GM11168 (cell line): Measurements from ENCODE around the gene PCOLCE2.

Experiments
- in situ Hi-C: fragments of 300-500 bp; cut with MboI; formaldehyde crosslinking; loops from one replicate; pipeline ENCODE4 v1.12.0; 2022; ENCODE audit warnings: low sequenced_read_pairs; ENCODE audit not compliant: unreplicated experiment

Gene PCOLCE2

GRCh38 chr3:142819179-142819578 is 69.7 kb downstream of the PCOLCE2 start:
- in situ Hi-C loops = no loop called here

GRCh38 chr3:142818651-142819050 is 70.2 kb downstream of the PCOLCE2 start:
- in situ Hi-C loops = no loop called here

- in situ Hi-C loops = no loop called here
Observed at GRCh38 chr3:142817897-142818296, 71.0 kb downstream of the PCOLCE2 start.

- in situ Hi-C loops = no loop called here
Observed at GRCh38 chr3:142817356-142817755, 71.5 kb downstream of the PCOLCE2 start.

DNA sequence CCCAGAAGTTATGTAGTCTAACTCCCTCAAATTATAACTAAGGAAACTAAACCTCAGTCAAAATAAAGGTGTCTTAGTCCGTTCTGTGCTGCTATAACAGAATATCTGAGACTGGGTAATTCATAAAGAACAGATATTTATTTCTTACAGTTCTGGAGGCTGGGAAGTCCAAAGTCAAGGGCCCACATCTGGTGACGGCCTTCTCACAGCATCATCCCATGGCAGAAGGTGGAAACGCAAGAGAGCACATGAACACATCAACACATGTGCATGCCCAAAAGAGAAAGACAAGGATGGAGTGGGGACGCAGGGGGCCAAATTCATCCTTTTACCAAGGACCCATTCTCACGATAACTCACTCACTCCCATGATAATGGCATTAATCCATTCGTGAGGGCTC is 73.1 kb downstream of the PCOLCE2 start:
- in situ Hi-C loops = no loop called here

GRCh38 chr3:142809259-142809658 is 79.6 kb downstream of the PCOLCE2 start:
- in situ Hi-C loops = no loop called here

DNA sequence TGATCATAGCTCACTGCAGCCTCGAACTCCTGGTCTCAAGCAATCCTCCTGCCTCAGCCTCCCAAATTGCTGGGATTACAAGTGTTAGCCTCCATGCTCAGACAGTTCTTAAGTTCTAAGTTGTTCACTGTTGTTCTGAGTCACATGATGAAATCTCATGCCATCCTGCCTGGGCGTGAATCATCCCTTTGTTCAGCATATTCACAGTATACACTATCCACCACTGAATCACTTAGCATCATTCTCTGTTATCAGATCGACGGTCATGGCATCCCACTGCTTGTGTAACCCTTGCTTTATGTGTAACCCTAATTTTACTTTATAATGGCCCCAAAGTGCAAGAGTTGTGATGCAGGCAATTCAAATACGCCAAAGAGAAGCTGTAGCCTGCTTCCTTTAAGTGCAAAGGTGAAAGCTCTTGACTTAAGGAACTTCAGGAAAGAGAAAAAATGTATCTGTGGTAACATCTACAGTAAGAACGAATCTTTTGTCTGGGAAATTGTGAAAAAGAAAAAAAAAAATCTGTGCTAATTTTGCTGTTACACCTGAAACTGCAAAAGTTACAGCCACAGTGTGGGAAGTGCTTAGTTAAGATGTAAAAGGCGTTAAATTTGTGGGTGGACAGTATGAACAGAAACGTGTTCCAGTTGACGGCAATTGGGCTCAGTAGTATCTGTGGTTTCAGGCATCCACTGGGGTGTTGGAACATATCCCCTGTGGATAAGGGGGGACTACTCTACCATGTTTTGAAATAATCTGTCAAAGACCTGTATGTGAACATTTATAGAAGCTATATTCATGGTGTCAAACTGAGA is 80.6 kb downstream of the PCOLCE2 start:
- in situ Hi-C loops = no loop called here

DNA sequence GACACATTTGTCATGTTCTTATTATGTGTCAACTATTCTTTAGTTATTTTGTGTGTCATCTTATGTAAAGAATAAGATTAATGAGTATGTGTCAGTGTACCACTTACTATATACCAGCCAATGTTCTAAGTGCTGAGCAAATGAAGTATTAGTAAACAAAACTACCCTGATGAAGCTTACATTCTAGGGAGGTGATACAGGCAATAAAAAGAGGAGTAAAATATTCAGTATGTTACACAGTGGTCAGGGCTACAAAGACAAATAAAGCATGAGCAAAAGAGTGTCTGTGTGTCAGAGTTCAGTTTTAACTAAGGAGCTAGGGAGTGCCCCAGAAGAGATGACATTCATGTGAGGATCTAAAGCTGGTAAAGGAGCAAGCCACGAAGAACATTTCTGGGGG is 86.0 kb downstream of the PCOLCE2 start:
- in situ Hi-C loops = no loop called here

- in situ Hi-C loops = no loop called here
Observed at GRCh38 chr3:142801746-142802145, 87.1 kb downstream of the PCOLCE2 start.

GRCh38 chr3:142796823-142797222 is 92.1 kb downstream of the PCOLCE2 start:
- in situ Hi-C loops = loop anchor here (10.0 kb wide), 1 partner anchor 828 kb away; no protein-coding TSS in a partner anchor

- in situ Hi-C loops = loop anchor here (10.0 kb wide), 1 partner anchor 829 kb away; no protein-coding TSS in a partner anchor
Observed at GRCh38 chr3:142795332-142795731, 93.6 kb downstream of the PCOLCE2 start.

DNA sequence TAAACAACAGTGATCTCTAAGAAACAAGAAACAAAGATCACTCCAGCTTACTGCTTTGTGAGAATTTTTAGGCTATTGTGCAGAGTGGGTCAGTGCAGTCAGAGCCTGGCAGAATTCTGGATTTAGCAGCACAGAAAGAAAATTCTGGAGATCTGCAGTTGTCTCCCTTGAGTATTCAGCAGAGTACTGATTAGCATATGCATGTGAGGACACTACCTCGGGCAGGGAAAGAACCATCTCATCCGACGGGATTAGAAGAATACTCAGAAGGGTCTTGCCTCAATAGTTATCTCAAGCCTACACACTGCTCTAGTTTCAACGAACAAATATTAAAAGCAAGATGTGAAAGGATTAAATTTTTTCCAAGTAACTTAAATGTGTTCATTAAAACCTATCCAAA is 94.4 kb downstream of the PCOLCE2 start:
- in situ Hi-C loops = loop anchor here (10.0 kb wide), 1 partner anchor 830 kb away; no protein-coding TSS in a partner anchor

DNA sequence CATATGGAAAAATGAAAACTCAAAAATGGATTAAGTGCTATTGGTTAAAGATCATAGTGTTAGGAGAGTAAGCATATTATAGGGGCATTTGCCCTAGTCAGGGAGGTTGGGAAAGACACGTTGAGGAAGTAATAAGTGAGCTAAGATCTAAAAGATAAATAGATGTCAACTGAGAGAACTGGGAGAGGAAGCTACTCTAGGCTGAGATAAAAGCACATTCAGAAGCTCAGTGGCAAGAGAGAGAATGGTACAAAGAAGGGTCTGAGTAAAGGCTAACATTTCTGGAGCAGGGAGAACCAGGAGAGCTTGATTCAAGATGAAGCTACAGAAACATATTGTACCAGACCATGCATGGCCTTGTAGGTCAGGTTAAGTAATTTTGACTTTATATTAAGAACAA is 101.2 kb downstream of the PCOLCE2 start:
- in situ Hi-C loops = no loop called here

DNA sequence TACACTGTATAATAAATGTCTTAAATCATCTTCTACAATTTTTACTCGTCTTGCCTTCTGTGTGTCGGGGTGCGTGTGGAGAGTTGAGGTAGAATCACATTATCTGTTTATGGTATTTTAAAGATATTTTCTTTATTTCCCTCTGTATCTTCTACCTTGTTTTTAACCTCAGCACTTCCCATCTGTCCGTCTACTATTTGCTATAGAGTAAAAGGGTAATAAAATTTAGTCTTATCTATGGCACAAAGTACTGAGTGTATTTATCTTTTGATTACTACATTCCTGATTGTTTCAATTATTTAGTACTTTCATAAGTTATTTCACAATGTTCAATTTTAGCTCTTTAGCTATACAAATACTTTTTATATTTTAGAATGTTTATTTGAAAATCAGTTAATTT is 102.9 kb downstream of the PCOLCE2 start:
- in situ Hi-C loops = no loop called here

- in situ Hi-C loops = no loop called here
Observed at GRCh38 chr3:142784228-142784627, 104.7 kb downstream of the PCOLCE2 start.

DNA sequence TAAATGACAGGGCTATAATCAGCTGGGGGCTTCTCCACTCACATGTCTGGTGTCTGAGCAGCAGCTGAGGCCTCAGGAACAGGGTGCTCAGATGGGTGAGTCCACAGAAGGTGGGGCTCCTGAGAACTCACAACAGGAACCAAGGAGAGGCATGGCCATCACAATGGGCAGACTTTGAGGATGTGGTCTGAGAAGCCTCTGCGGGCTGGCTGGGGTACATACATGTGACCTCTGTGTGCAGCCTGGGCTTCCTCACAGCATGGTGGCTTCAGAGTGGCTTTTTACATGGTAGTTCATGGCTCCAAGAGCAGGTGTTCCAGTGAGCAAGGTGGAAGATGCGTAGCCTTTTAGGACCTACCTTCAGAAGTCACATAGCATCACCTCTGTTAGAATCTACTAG is 106.3 kb downstream of the PCOLCE2 start:
- in situ Hi-C loops = no loop called here

DNA sequence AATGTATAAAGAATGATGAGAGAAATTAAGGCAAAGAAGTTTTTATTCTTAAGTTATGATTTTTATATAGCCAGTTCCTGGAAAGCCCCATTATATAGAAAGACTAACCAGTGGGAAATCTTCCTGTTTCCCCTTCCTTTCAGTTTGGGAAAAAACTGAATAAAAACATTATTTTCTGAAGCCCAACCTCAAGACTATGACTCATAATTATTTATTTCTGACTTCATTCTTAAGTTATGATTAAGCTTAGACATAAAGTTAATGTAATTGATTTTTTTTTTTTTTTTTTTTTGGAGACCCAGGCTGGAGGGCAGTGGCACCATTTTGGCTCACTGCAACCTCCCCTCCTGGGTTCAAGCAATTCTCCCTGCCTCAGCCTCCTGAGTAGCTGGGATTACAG is 109.3 kb downstream of the PCOLCE2 start:
- in situ Hi-C loops = no loop called here

GRCh38 chr3:142778541-142778940 is 110.3 kb downstream of the PCOLCE2 start:
- in situ Hi-C loops = no loop called here

DNA sequence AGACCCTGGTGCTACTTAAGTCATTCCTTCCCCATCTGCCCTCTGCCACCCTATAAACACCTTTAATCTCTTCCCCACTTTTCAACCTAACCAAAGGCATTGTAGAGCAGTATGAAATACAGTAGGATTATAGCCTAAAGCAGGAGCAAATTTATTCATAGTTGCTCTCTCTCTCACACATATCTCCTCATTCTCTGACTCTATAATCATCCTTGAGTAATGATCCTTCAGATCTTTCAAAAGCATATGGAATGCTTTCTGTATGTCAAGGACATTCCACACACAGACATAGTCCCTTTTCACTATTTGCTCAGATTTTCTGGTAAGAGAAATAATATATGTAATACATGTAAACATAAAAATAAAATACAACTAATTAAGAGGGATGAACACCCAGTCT is 111.0 kb downstream of the PCOLCE2 start:
- in situ Hi-C loops = no loop called here

DNA sequence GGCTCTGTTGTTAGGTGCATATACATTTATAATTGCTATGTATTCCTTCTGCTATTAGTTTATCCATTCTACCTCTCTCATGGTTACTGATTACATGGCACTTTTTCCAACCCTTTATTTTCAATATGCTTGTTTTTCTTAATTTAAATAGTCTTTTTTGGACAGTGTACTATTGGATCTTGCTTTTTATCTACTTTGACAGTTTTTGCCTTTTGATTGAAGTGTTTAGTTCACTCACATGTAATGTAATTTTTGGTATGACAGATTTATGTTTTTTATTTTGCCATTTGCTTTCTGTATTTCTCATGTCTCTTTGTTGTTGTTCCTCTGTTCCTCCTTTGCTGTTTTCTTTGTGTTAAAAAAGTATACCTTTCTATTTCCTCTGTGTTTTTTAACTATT is 120.5 kb downstream of the PCOLCE2 start:
- in situ Hi-C loops = no loop called here
